ENCODE data around the gene COIL. TPM values are rescaled to one million over a fixed set of nuclear protein-coding genes. Genes with fewer than 3 reads are reported as not detected.

COIL gene
- total RNA-seq, 1 experiment from 2014 or later, result 31.2 TPM

- H2AFZ ChIP-seq (ENCODE audit: low read depth, low read length, poor library complexity, severe bottlenecking), result no peak overlapping the region
- peaks cover 7% of the 10 kb centered on the region; the same call in 1 of the 2 replicates for H3K79me2 ChIP-seq (ENCODE audit: insufficient read depth, low read length)
- no peaks in the 10 kb centered on the region for H3K9me3 ChIP-seq (ENCODE audit: control insufficient read depth in 1 of 2, insufficient read depth in 1 of 2, low read depth in 1 of 2, low read length in 2 of 2)
- ChIA-PET POLR2A (interaction anchor here (0.7 to 1.4 kb wide), 2 partner anchors 26 to 43 kb away, joined by 4 to 5 read pairs; partner anchors contain the start of gene TRIM25), RAD21 (ENCODE audit: low non-redundant PET in 1 of 2, low total read pairs in 2 of 2, uncharacterized antibody in 2 of 2, unreplicated experiment in 2 of 2) (interaction anchor here (0.6 to 1.5 kb wide), 3 partner anchors 68 to 440 kb away, joined by 3 to 6 read pairs (median 3); no protein-coding TSS in a partner anchor), CTCF (interaction anchor here (0.7 to 1.4 kb wide), 8 partner anchors 26 to 440 kb away, joined by 3 to 25 read pairs (median 4); partner anchors contain the start of gene TRIM25)
- no peak overlapping the region for H3K27ac ChIP-seq (ENCODE audit: low read depth, low read length)
- intact Hi-C loops (cut with micrococcal nuclease), result loop anchor here (1.0 to 5.0 kb wide), 4 partner anchors 121 to 438 kb away; no protein-coding TSS in a partner anchor
- ATAC-seq (peak; percentile 89), DNase-seq (ENCODE audit: low read depth, low spot score) (peak; percentile 50)
- no TSS peak for BruUV-seq (replicated peaks)
- H3K9ac ChIP-seq (ENCODE audit: low read length), result no peak overlapping the region
- H3K27me3 ChIP-seq (ENCODE audit: insufficient read depth, low read length), result no peaks in the 10 kb centered on the region
- H3K9me2 ChIP-seq (ENCODE audit: insufficient read depth), result no peaks in the 10 kb centered on the region
- H3K4me2 ChIP-seq (ENCODE audit: low read length), result no peak overlapping the region
- TF ChIP-seq JUND (IDR thresholded peaks at IDR 0.05) (no peak), YY1 (IDR thresholded peaks at IDR 0.05; ENCODE audit: extremely low read depth, insufficient replicate concordance, low read depth, low read length) (no peak), ELF1 (IDR thresholded peaks at IDR 0.05; ENCODE audit: borderline replicate concordance, low read depth) (no peak), EZH2 (IDR thresholded peaks at IDR 0.05) (no peak), EGR1 (IDR thresholded peaks at IDR 0.05; ENCODE audit: low read depth) (no peak), ZBTB33 (IDR thresholded peaks at IDR 0.05; ENCODE audit: extremely low read depth, insufficient replicate concordance, low read length) (no peak), CEBPB (IDR thresholded peaks at IDR 0.05; ENCODE audit: low read depth) (no peak), TCF7L2 (IDR thresholded peaks at IDR 0.05; ENCODE audit: borderline replicate concordance, extremely low read depth, insufficient read depth, insufficient read length) (no peak), MAX (IDR thresholded peaks at IDR 0.05) (no peak), ZFX (IDR thresholded peaks at IDR 0.05) (no peak), SRF (IDR thresholded peaks at IDR 0.05; ENCODE audit: low read depth) (no peak), CBX3 (IDR thresholded peaks at IDR 0.05; ENCODE audit: low read depth) (no peak), ZNF274 (IDR thresholded peaks at IDR 0.05; ENCODE audit: low read depth, low read length) (no peak), EZH2phosphoT487 (IDR thresholded peaks at IDR 0.05; ENCODE audit: borderline replicate concordance) (no peak), CTCF (IDR thresholded peaks at IDR 0.05 in 2 of 3, conservative IDR thresholded peaks at IDR 0.05 in 1 of 3; ENCODE audit: borderline replicate concordance in 1 of 3, insufficient read depth in 1 of 3, low read depth in 2 of 3, low read length in 2 of 3) (peak; percentile 73 to 91 (median 84)), FOSL1 (IDR thresholded peaks at IDR 0.05; ENCODE audit: low read depth) (no peak), REST (IDR thresholded peaks at IDR 0.05; ENCODE audit: low read depth) (no peak), RAD21 (IDR thresholded peaks at IDR 0.05; ENCODE audit: low read depth) (peak; percentile 94)
- H3K36me3 ChIP-seq (ENCODE audit: control insufficient read depth in 1 of 2, insufficient read depth in 2 of 2, low read length in 2 of 2), result peaks cover 33 to 57% of the 10 kb centered on the region in 2 experiments
- no peak overlapping the region for H3K4me3 ChIP-seq (replicated peaks in 1 of 2; ENCODE audit: low read depth in 1 of 2, low read length in 2 of 2)
- peaks cover 4 to 6% of the 10 kb centered on the region in 2 experiments; a peak in 1 of 4 replicates for H3K4me1 ChIP-seq (ENCODE audit: control insufficient read depth in 1 of 2, insufficient read depth in 2 of 2, low read length in 2 of 2)
- H4K20me1 ChIP-seq (ENCODE audit: insufficient read depth), result peaks cover 11% of the 10 kb centered on the region; the same call in 1 of the 2 replicates
Observed at GRCh38 chr17:56939869-56940484, 20.9 kb downstream of the COIL start.
